BLaER1 (cell line): ENCODE measurements around the gene MRPL50.
"Not testable (repeated sequence)": the region's sequence is repeated elsewhere in the genome, so short reads cannot be mapped to it uniquely, and the experiment has no call there.

ENCODE experiments used
- H3K27ac ChIP-seq: shearing (Covaris generic); formaldehyde crosslinking; 2 replicates; pipeline ENCODE4 v1.8.1; 2022
- H3K27me3 ChIP-seq: shearing (Covaris generic); formaldehyde crosslinking; 2 replicates; pipeline ENCODE4 v1.8.1; 2022
- H3K36me3 ChIP-seq: shearing (Covaris generic); formaldehyde crosslinking; 2 replicates; pipeline ENCODE4 v1.8.1; 2022
- H3K4me1 ChIP-seq: shearing (Covaris generic); formaldehyde crosslinking; 2 replicates; pipeline ENCODE4 v1.8.1; 2022
- H3K4me2 ChIP-seq: shearing (Covaris generic); formaldehyde crosslinking; 2 replicates; pipeline ENCODE4 v1.8.1; 2022
- H3K4me3 ChIP-seq: shearing (Covaris generic); formaldehyde crosslinking; 2 replicates; pipeline ENCODE4 v1.8.1; 2022
- H3K9ac ChIP-seq: shearing (Covaris generic); formaldehyde crosslinking; 2 replicates; pipeline ENCODE4 v1.8.1; 2022
- H3K9me3 ChIP-seq: shearing (Covaris generic); formaldehyde crosslinking; 2 replicates; pipeline ENCODE4 v1.8.1; 2022
- H4K20me1 ChIP-seq: shearing (Covaris generic); formaldehyde crosslinking; 2 replicates; pipeline ENCODE4 v1.8.1; 2022
- Cebpa-rat ChIP-seq: shearing (Covaris generic); IDR thresholded peaks from 2 replicates; pipeline ENCODE4 v1.8.1; 2022

Gene MRPL50

DNA sequence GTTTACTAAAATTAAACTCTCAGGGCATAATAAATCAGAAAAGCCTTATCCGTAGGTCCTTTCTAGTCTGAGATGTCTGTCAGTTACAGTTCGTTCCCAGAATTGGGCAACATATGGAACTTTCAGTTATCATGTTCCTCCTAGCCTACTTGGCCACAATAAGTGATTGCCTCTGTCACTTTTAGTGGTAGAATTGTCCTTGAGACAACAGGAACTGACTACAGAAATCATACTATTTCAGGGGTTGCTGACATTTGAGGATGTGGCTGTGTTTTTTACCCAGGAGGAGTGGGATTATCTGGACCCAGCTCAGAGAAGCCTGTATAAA lies 1.2 kb upstream of the MRPL50 start:
- H3K4me1 ChIP-seq = peaks cover 34% of the 10 kb centered on the region
- H3K4me2 ChIP-seq = peak overlapping the region; percentile 87
- no peaks in the 10 kb centered on the region for H3K27me3 ChIP-seq
- H3K36me3 ChIP-seq = peaks cover 65% of the 10 kb centered on the region
- H3K9me3 ChIP-seq = peaks cover 46% of the 10 kb centered on the region
- TF ChIP-seq Cebpa-rat = no peak
- peak overlapping the region; percentile 95 for H3K9ac ChIP-seq
- peak overlapping the region; percentile 88 for H3K4me3 ChIP-seq
- no peaks in the 10 kb centered on the region for H4K20me1 ChIP-seq
- H3K27ac ChIP-seq = peak overlapping the region; percentile 88

DNA sequence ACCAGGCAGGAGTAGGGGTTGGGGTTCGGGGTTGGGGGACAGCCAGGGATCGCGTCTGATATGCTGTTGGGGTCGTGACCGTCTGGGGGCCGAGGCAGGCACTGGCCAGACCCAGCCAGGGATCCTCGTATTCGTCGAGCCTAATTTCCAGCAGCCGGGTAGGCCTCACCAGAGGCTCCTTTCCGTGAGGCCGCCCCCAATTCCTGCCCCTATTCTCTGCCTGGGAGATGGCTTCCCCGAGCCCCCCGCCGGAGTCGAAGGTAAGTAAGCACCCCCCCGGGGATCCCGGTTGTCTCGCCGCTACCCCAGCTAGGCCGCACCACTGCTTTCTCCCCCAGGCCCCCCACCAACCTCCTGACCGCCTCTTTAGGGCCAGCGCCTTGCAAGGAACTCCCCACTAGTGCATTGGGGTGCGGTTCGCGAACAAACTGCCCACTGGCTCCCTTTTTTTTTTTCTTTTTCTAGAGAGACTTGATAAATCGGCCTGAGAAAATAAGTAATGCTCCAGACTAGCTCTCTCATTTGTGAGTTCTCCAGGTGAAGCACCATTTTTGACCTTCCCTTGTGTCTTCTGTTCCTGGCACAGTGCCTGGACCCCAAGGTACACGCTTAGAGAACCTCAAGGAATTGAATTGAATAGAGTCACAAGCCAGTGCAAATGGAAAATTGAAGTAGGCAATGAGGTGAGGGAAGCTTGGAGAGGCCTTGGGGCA lies 668 bp upstream of the MRPL50 start:
- peaks cover 51% of the 10 kb centered on the region for H3K9me3 ChIP-seq
- H3K27me3 ChIP-seq = no peaks in the 10 kb centered on the region
- no peak for TF ChIP-seq Cebpa-rat
- H3K4me3 ChIP-seq = peak overlapping the region; percentile 88
- peak overlapping the region; percentile 87 for H3K4me2 ChIP-seq
- H3K27ac ChIP-seq = peak overlapping the region; percentile 88
- peak overlapping the region; percentile 95 for H3K9ac ChIP-seq
- H3K36me3 ChIP-seq = peaks cover 68% of the 10 kb centered on the region
- H4K20me1 ChIP-seq = no peaks in the 10 kb centered on the region
- H3K4me1 ChIP-seq = peaks cover 34% of the 10 kb centered on the region

DNA sequence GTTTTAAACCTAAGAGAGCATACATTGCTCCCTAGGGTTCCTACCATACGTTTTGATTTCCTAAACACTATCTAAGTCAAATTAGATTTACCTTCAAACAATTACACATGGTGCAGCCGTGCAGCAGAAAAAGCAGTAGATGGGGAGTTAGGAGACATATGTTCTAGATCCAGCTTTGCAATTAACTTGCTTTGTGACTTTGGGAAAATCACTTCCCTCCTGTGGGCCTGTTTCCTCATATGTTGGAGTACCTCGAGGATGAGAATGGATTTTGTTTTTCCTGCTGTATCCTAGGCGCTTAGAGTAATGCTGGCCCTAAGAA lies 711 bp downstream of the MRPL50 start:
- H3K9ac ChIP-seq = peak overlapping the region; percentile 93
- H3K27me3 ChIP-seq = no peaks in the 10 kb centered on the region
- no peak for TF ChIP-seq Cebpa-rat
- peaks cover 51% of the 10 kb centered on the region for H3K9me3 ChIP-seq
- peaks cover 34% of the 10 kb centered on the region for H3K4me1 ChIP-seq
- peak overlapping the region; percentile 92 for H3K27ac ChIP-seq
- H3K4me2 ChIP-seq = peak overlapping the region; percentile 87
- peaks cover under 1% of the 10 kb centered on the region; the same call in 1 of the 2 replicates for H4K20me1 ChIP-seq
- peak overlapping the region; percentile 88 for H3K4me3 ChIP-seq
- peaks cover 66% of the 10 kb centered on the region for H3K36me3 ChIP-seq

DNA sequence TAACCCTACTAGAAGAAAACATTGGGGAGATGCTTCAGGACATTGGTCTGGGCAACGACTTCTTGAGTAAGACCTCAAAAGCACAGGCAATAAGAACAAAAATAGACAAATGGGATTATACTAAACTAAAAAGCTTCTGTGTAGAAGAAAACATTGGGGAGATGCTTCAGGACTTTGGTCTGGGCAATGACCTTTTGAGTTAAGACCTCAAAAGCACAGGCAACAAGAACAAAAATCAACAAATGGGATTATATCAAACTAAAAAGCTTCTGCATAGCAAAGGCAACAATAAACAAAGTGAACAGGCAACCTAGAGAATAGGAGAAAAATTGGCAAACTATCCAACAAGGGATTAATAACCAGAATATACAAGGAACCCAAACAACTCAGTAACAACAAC lies 3.7 kb downstream of the MRPL50 start:
- Histone ChIP-seq H3K27me3 (no peaks in the 10 kb centered on the region), H3K4me1 (peaks cover 19% of the 10 kb centered on the region), H3K4me3 (no peak overlapping the region), H3K4me2 (no peak overlapping the region), H3K27ac (no peak overlapping the region), H3K36me3 (peaks cover 56% of the 10 kb centered on the region), H4K20me1 (peaks cover 26% of the 10 kb centered on the region; the same call in 1 of the 2 replicates), H3K9ac (no peak overlapping the region), H3K9me3 (peaks cover 42% of the 10 kb centered on the region)
- TF ChIP-seq Cebpa-rat = no peak

- Histone ChIP-seq H3K9ac (no peak overlapping the region), H3K9me3 (peaks cover 42% of the 10 kb centered on the region), H3K27ac (no peak overlapping the region), H4K20me1 (peaks cover 26% of the 10 kb centered on the region; the same call in 1 of the 2 replicates), H3K4me1 (peaks cover 17% of the 10 kb centered on the region), H3K4me3 (no peak overlapping the region), H3K27me3 (no peaks in the 10 kb centered on the region), H3K36me3 (peaks cover 69% of the 10 kb centered on the region), H3K4me2 (no peak overlapping the region)
- TF ChIP-seq Cebpa-rat = no peak
These were observed 5.3 kb downstream of the MRPL50 start for GRCh38 chr9:101393135-101393534.

DNA sequence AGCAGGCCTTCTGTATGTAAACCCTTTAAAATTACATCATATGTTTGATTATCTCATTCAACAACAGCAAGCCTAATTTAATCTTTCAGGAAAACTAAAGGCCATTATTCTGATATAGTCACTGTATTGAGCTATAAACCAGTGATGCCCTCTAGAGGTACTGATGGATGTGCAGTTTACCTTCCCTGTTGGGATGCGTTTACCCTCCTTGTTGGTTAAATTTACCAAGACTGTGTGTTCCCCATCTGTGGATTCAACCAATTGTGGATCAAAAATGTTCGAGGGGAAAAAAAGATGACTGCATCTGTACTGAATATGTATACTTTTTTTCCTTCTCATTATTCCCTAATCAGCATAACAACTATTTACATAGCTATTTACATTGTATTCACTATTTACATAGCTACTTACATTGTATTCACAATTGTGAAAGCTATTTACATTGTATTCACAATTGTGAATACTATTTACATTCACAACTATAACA lies 9.9 kb downstream of the MRPL50 start:
- Histone ChIP-seq H3K4me2 (no peak overlapping the region), H3K27ac (no peak overlapping the region), H3K9me3 (peaks cover 26% of the 10 kb centered on the region), H3K4me3 (no peak overlapping the region), H4K20me1 (peaks cover 26% of the 10 kb centered on the region; the same call in 1 of the 2 replicates), H3K4me1 (no peaks in the 10 kb centered on the region), H3K27me3 (no peaks in the 10 kb centered on the region), H3K36me3 (peaks cover 55% of the 10 kb centered on the region), H3K9ac (no peak overlapping the region)
- TF ChIP-seq Cebpa-rat = no peak

GRCh38 chr9:101387871-101388506 lies 10.4 kb downstream of the MRPL50 start:
- Histone ChIP-seq H3K4me3 (no peak overlapping the region), H3K27me3 (no peaks in the 10 kb centered on the region), H4K20me1 (peaks cover 26% of the 10 kb centered on the region; the same call in 1 of the 2 replicates), H3K4me1 (no peaks in the 10 kb centered on the region), H3K36me3 (peaks cover 51% of the 10 kb centered on the region), H3K27ac (no peak overlapping the region), H3K9me3 (peaks cover 20% of the 10 kb centered on the region), H3K4me2 (no peak overlapping the region), H3K9ac (no peak overlapping the region)
- TF ChIP-seq Cebpa-rat = no peak

- peaks cover 33% of the 10 kb centered on the region for H3K36me3 ChIP-seq
- not testable (repeated sequence) for H3K4me1 ChIP-seq, H3K27me3 ChIP-seq, H3K4me3 ChIP-seq, H4K20me1 ChIP-seq, H3K27ac ChIP-seq, H3K4me2 ChIP-seq, H3K9ac ChIP-seq
- H3K9me3 ChIP-seq = peaks cover 14% of the 10 kb centered on the region
These were observed 13.4 kb downstream of the MRPL50 start, which contains the start of gene BAAT for GRCh38 chr9:101384873-101385536. TSS of gene BAAT (minus strand) at chr9:101385006. CDS start at chr9:101371404, 13,602 bp downstream.

DNA sequence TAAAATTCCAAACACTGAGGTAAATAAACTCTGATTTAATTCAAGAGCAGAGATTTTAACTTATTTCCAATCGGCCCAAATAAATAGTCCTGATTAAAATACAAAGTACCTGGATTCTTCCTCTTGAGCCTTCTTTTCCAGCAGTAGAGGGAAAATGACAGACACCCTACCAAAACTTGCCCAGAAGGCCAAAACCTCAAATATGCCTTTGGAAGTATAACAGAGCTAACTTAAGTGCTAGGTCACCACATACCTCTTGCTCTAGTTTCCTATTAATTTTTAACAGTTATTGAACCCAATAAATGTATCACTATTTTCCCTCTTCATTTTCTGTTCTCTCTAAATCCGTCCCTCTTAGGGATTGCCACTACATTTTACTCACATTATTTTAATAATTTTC lies 15.1 kb downstream of the MRPL50 start:
- peaks cover 20% of the 10 kb centered on the region for H3K9me3 ChIP-seq
- H3K4me1 ChIP-seq = no peaks in the 10 kb centered on the region
- peaks cover 20% of the 10 kb centered on the region for H3K36me3 ChIP-seq
- H4K20me1 ChIP-seq = no peaks in the 10 kb centered on the region
- H3K27me3 ChIP-seq = no peaks in the 10 kb centered on the region
- H3K4me3 ChIP-seq = no peak overlapping the region
- no peak overlapping the region for H3K27ac ChIP-seq
- no peak for TF ChIP-seq Cebpa-rat
- H3K9ac ChIP-seq = no peak overlapping the region
- H3K4me2 ChIP-seq = no peak overlapping the region

- H3K36me3 ChIP-seq = peaks cover 9% of the 10 kb centered on the region
- H3K27me3 ChIP-seq = no peaks in the 10 kb centered on the region
- no peaks in the 10 kb centered on the region for H4K20me1 ChIP-seq
- no peaks in the 10 kb centered on the region for H3K4me1 ChIP-seq
- TF ChIP-seq Cebpa-rat = no peak
- H3K9me3 ChIP-seq = peaks cover 22% of the 10 kb centered on the region
- no peak overlapping the region for H3K4me3 ChIP-seq
- no peak overlapping the region for H3K4me2 ChIP-seq
- H3K9ac ChIP-seq = no peak overlapping the region
- H3K27ac ChIP-seq = no peak overlapping the region
These were observed 16.5 kb downstream of the MRPL50 start for GRCh38 chr9:101381833-101382342.
